Stimulated activated CD4-positive, alpha-beta T cell treated with anti-CD3 and anti-CD28 coated beads, TNF-alpha, amount 100 ng/mL, for 24 hours (primary cell): Measurements from ENCODE around the gene CDK15.
"Not testable (repeated sequence)": the region's sequence is repeated elsewhere in the genome, so short reads cannot be mapped to it uniquely, and the experiment has no call there.

Experiments used
- DNase-seq, 3 experiments: peaks; one replicate each; pipeline ENCODE4 v3.0.0-alpha.2; 2020; ENCODE audit warnings: low read depth in 3 of 3

Gene CDK15

GRCh38 chr2:201830666-201831065, 24.3 kb downstream of the CDK15 start:
- no peak for DNase-seq

DNA sequence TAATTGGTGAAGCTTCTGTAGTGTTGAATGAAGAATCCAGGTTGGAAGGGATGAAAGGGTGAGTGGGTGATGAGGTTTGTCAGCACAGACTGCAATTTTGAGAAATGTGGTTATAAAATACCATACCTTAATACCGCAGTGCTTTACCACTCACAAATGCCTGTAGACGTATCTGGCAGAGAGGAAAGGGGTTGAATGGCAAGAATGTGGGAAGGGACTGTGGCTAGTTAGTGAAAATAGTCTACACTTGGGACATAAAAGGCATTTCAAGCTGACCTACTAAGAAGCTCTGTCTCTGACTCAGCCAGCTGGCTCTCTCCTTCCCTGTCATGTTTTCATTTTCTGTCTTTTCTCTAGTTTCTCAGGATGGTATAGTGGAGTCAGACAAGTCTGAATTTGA, 25.1 kb downstream of the CDK15 start:
- DNase-seq, result no peak

GRCh38 chr2:201833781-201834180, 27.4 kb downstream of the CDK15 start:
- DNase-seq, result no peak

DNA sequence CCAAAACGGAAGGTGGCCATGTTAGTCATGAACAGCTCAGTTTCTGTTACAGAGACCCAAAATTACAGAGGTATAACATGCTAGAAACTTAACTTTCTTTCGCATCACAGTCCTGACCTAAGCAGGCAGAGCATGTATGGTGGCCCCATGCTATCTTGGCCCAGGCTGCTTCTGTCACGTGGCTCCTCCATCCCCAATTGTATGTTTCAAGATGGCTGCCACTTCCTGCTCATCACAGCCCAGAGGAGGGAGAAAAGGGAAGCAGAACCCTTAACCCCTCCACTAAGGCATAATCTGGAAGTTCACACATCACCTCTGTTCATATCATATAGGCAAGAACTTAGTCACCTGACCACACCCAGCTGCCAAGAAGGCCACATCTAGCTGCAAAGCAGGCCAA, 28.7 kb downstream of the CDK15 start:
- DNase-seq, result no peak

DNA sequence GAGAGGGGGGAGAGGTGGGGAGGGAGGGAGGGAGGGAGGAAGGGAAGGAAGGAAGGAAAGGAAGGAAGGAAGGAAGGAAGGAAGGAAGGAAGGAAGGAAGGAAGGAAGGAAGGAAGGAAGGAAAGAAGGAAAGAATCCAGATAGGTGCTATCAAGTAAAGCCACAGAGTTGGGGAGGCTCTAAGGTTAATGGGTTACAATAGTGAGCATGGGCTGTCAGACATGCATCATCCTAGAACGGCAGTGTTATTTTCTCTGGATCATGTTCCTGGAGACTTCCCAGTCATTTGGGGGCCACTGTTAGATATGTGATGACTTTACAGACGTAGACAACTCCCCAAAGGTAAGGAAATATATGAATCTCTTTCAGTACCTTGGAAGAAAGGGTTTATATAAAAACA, 31.1 kb downstream of the CDK15 start:
- no peak for DNase-seq

GRCh38 chr2:201837824-201838431, 31.6 kb downstream of the CDK15 start:
- no peak for DNase-seq

- no peak for DNase-seq
These were observed 33.4 kb downstream of the CDK15 start for GRCh38 chr2:201839727-201840126.

- no peak for DNase-seq
These were observed 34.4 kb downstream of the CDK15 start for GRCh38 chr2:201840726-201841125.

GRCh38 chr2:201842131-201842860, 36.0 kb downstream of the CDK15 start:
- DNase-seq, result no peak

- DNase-seq, result not testable (repeated sequence)
These were observed 38.6 kb downstream of the CDK15 start for GRCh38 chr2:201844922-201845321.

GRCh38 chr2:201847481-201847880, 41.1 kb downstream of the CDK15 start:
- no peak for DNase-seq

- no peak for DNase-seq
These were observed 46.1 kb downstream of the CDK15 start for GRCh38 chr2:201852462-201852861.

DNA sequence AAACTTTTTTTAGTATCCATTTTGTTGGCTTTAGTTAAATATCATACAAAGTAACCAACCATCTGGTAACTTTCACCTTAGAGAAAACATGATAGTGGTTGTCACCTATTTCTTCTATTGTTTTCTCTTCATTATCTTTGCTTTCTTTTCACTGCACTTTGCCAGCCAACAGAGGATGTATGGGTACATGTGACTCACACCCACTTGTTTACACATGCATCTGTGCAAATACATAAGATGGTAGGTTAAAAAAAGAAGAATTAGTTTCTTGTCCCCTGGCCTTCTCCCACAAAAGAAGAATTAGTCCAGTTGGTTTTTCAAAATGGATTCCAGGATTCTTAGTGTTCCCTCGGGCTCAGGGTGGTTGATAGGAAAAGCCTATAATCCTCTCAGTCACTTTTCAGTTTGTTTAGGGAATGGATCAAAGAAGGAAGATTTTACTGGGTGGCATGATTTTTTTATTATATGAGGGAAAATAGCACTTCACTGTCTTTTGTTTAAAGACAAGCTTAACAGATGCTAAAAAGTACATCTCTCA, 46.6 kb downstream of the CDK15 start:
- no peak for DNase-seq

DNA sequence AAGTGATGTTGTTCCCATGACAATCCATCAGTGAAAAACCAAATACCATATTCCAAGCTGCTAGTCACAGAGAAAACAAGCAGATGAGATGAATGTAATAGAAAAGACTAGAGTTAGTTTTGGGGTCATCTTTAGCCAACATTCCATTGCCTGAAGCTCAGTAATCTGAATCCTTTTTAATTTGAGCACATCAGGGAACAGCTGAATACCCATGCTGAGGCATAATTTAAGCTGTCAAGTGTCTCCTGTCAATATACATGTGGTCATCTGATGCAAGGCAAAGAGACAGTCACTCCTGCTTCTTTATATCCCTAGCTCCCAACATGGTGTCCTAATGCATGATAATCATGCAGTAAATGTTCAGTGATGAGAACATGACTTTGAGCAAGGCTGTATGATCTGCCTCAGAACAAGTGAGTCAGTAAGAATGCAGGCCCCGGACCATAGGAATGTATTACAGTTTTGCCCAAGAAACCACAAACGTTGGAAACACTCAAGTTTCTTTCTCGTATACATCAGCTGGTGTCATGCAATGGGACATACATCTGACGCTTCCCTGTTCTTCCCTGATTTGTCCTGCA, 48.0 kb downstream of the CDK15 start:
- DNase-seq, result no peak

DNA sequence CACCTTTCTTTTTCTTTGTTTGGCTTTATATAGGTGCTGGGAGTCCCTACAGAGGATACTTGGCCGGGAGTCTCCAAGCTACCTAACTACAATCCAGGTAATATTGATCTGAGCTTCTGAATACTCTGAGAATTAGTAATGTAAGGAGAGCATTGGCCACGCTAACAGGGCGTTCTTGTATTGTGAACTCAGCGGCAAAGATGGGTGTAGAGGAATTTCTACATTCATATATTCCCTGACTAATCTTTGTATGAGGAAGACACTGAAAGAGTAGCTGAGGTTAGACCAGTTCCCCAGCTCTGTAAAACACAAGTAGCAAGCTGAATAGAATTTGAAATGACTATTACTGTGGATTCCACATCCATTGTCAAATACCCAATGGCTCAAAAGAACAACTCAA, 48.5 kb downstream of the CDK15 start:
- DNase-seq, result no peak

- no peak for DNase-seq
These were observed 49.0 kb downstream of the CDK15 start for GRCh38 chr2:201855356-201855755.

- DNase-seq, result no peak
These were observed 51.0 kb downstream of the CDK15 start for GRCh38 chr2:201857326-201857725.

- DNase-seq, result no peak
These were observed 52.2 kb downstream of the CDK15 start for GRCh38 chr2:201858281-201859184.

DNA sequence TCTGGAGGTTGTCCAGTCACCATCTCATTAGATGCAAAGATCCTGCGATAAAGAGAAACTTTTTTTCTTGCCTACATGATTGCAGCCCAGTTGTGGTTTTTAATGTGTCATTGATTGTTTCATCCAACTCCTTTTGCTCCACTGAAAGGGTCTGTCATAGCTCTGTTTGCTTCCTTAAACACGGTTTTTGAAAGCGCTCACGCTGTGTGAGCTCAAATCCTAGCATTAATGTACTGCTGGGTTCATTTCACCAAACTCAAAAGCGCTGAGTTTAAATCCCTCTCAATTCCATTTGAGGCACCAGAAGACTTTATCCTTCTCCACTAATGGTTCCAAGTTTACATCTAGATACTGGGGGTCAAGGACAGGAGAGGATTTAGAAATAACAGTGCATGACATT, 53.6 kb downstream of the CDK15 start:
- no peak for DNase-seq

- peak in 2 of 3 experiments; percentile 7 to 22 for DNase-seq
These were observed 54.3 kb downstream of the CDK15 start for GRCh38 chr2:201860636-201861066.

- no peak for DNase-seq
These were observed 56.5 kb downstream of the CDK15 start for GRCh38 chr2:201862843-201863242.
